Hepatocyte (in vitro differentiated cells): ENCODE measurements around the gene NUDT21.

Experiments used
- CTCF ChIP-seq: fragments of 200-600 bp; sonication (generic); IDR thresholded peaks from 2 replicates; pipeline ENCODE4 v1.5.1; 2016; ENCODE audit warnings: antibody characterized with exemption, mild to moderate bottlenecking; ENCODE audit not compliant: poor library complexity
- EZH2 ChIP-seq: fragments of 200-600 bp; sonication (generic); IDR thresholded peaks from 2 replicates; pipeline ENCODE4 v1.6.1; 2016; ENCODE audit warnings: antibody characterized with exemption, mild to moderate bottlenecking, borderline replicate concordance
- EZH2phosphoT487 ChIP-seq: fragments of 200-600 bp; sonication (generic); IDR thresholded peaks from one replicate; pipeline ENCODE4 v1.6.1; 2018; ENCODE audit warnings: antibody characterized with exemption, mild to moderate bottlenecking, low read depth, moderate library complexity; ENCODE audit not compliant: unreplicated experiment, severe bottlenecking

DNA sequence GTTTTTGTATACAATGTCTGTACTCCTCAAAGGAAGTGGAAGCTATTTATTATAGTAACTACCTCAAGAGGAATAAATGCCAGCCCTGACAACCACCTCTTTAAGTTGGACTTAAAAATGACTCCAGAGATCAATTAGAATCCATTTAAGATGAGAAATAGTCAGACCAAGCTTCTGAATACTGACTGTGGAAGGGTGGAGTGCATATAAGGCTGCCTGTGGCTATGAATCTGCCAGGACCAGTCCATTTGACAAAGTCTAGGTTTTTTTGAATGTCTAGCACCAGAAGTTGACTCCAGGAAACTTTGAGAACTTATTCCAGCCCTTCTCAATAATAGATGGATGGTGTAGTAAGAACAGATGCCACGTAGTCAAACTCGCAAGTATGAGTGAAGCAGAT, 15.2 kb upstream of the NUDT21 start:
- TF ChIP-seq EZH2 (no peak), CTCF (no peak), EZH2phosphoT487 (no peak)
